SU-DHL-6 (cell line): Measurements from ENCODE around the gene ATP5F1D.

Source experiments
- CTCF ChIP-seq: fragments of 200-600 bp; sonication (generic); IDR thresholded peaks from one replicate; pipeline ENCODE4 v1.5.1; 2017; ENCODE audit warnings: antibody characterized with exemption, mild to moderate bottlenecking, low read length, moderate library complexity; ENCODE audit not compliant: insufficient read depth, poor library complexity, severe bottlenecking
- EZH2phosphoT487 ChIP-seq: fragments of 200-600 bp; sonication (generic), shearing (Covaris generic); conservative IDR thresholded peaks from 2 replicates; pipeline ENCODE4 v1.6.1; 2018; ENCODE audit warnings: mild to moderate bottlenecking, antibody characterized with exemption, low read length, moderate library complexity, mixed read lengths

GRCh38 chr19:1245494-1246264 is 4.1 kb downstream of the ATP5F1D start:
- TF ChIP-seq EZH2phosphoT487 (no peak), CTCF (no peak)
